Glomerular endothelial cell (primary cell): Measurements from ENCODE around the gene GADD45B. TPM values are rescaled to one million over a fixed set of nuclear protein-coding genes. Genes with fewer than 3 reads are reported as not detected.
"Not testable (repeated sequence)": the region's sequence is repeated elsewhere in the genome, so short reads cannot be mapped to it uniquely, and the experiment has no call there.

Experiments
- DNase-seq: peaks from one replicate; pipeline ENCODE4 v3.0.0-alpha.2; 2011; ENCODE audit warnings: low read depth, low spot score; ENCODE audit errors: extremely low read depth
- total RNA-seq: library from RNA; depleted of rRNA; stranded (reverse); fragments of >200 nt; gene quantifications from 2 replicates; pipeline ENCODE4 v1.2.3, GENCODE V29; 2015

The GADD45B gene
- total RNA-seq, 1 donor from 2014 or later = 90.1 TPM

GRCh38 chr19:2463694-2464093 lies 12.2 kb upstream of the GADD45B start:
- not testable (repeated sequence) for DNase-seq

DNA sequence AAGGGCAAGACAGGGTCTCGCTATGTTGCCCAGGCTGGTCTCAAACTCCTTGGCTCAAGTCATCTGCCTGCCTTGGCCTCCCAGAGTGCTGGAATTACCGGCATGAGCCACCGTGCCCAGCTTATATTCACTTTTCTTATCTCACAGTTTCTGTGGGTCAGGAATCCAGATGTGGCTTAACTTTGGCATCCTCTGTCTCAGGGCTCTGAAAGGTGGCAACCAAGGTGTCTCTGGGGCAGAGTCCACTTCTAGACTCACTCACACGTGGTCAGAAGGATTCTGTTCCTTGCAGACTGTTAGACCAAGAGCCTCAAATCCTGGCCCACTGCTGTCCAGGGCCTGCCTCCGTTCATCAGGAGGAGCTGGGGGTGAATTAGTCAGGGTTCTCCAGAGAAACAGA lies 11.5 kb upstream of the GADD45B start:
- DNase-seq = no peak

GRCh38 chr19:2468596-2468995 lies 7.3 kb upstream of the GADD45B start:
- DNase-seq = no peak

DNA sequence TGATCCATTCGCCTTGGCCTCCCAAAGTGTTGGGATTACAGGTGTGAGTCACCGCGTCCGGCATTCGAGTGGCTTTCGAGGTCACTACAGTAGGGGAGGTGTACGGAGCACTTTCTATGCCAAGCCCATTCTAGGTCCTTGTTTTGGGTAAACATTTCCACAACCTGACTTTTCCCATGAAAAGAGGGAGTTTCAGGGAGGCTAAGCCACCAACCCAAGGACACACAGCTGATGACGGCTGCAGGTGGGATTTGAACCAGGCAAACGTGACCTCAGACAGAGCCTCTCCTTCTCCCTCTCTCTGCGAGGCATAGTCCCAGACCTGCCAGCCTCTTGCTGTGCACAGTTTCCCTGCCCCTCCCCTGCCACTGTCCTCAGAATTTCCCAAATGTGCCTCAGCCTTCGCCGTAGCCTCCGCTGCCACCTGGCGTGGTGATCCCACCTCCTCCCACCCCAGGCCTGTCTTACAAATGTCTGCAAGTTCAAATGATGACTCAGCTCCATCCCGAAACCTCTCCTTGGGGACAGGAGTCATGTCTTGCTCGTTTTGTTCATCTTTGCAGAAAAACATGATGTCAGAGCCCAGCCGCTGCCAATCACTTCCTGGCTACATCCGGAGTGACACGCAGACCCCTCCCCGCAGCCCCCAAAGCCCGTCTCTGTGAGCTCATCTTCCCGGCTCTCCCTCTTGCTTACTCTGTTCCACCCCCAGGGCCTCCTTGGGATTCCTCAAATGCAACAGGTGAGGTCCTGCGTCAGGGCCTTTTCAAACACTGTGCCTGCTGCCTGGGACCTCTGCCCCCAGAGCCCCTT lies 6.6 kb upstream of the GADD45B start:
- no peak for DNase-seq

DNA sequence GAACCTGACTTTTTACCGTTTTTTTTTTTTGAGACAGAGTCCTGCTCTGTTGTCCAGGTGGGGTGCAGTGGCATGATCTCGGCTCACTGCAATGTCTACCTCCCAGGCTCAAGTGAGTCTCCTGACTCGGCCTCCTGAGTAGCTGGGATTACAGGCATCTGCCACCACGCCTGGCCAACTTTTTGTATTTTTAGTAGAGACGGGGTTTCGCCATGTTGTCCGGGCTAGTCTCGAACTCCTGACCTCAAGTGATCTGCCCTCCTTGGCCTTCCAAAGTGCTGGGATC lies 6.1 kb upstream of the GADD45B start:
- DNase-seq = not testable (repeated sequence)

GRCh38 chr19:2474232-2475017 lies 1.5 kb upstream of the GADD45B start:
- DNase-seq = no peak

DNA sequence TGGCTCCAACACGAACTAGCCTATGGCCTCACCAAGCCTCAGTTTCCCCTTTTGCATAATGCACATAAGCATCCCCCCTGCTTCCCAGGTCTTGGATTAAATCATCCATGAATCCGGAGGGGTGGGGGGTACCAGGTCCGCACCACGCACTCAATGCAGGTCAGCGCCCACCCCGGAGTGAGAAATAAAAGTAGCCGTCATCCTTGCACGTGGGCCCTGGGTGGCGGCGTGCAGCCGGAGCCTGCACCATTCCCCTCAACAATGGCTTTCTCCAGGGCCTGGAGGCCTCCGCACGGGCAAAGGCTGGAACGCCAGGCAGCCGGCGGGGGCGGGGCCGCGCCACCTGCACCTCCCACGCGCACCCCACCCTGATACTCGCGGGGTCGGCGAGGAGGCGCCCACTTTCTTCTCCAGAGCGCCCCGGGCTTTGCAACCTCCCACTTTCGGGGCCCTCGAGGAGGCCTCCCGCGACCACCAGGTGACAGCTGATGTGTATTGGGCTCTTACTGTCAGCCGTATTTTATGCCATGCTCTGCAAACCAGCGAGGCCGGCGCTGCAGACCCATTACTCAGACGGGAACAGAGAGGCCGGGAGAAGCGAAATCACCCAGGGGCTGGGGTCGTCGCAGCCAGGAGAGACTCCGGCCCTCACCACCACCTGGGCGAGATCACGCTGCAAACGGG lies 767 bp upstream of the GADD45B start:
- DNase-seq = no peak

DNA sequence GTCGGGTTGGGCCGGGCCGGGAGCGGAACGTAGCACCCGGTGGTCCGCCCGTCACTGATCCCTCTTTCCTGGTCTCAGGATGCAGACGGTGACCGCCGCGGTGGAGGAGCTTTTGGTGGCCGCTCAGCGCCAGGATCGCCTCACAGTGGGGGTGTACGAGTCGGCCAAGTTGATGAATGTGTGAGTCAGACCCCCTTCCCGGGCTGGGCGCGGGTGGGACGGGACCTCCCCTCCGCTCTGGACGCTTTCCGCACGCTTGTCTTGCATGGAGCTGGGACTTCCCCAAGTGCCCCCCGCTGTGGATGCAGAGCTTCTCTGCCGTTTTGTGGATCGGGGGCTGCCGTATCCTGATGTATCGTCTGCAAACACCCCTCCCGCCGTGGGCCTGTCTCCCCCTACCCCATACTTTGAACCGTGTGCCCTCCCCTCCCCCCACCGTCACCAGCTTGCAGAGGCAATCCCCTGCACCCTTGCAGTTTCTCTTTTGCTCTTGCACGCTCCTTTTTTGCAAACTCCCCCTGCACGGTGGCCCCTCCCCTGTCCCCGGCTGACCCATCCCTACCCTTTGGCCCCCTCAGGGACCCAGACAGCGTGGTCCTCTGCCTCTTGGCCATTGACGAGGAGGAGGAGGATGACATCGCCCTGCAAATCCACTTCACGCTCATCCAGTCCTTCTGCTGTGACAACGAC lies 669 bp downstream of the GADD45B start:
- no peak for DNase-seq

- DNase-seq = no peak
These were observed 1.3 kb downstream of the GADD45B start for GRCh38 chr19:2477141-2477710.

DNA sequence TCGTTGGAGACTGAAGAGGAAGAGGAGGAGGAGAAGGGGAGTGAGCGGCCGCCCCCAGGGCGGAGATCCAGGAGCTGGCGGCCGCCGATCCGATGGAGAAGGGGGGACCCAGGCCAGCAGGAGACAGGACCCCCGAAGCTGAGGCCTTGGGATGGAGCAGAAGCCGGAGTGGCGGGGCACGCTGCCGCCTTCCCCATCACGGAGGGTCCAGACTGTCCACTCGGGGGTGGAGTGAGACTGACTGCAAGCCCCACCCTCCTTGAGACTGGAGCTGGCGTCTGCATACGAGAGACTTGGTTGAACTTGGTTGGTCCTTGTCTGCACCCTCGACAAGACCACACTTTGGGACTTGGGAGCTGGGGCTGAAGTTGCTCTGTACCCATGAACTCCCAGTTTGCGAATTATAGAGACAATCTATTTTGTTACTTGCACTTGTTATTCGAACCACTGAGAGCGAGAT lies 1.8 kb downstream of the GADD45B start:
- no peak for DNase-seq

GRCh38 chr19:2478278-2478755 lies 2.4 kb downstream of the GADD45B start:
- no peak for DNase-seq

GRCh38 chr19:2478756-2479555 lies 3.0 kb downstream of the GADD45B start:
- no peak for DNase-seq

GRCh38 chr19:2479556-2480194 lies 3.7 kb downstream of the GADD45B start:
- no peak for DNase-seq

GRCh38 chr19:2481466-2481865 lies 5.5 kb downstream of the GADD45B start:
- no peak for DNase-seq

DNA sequence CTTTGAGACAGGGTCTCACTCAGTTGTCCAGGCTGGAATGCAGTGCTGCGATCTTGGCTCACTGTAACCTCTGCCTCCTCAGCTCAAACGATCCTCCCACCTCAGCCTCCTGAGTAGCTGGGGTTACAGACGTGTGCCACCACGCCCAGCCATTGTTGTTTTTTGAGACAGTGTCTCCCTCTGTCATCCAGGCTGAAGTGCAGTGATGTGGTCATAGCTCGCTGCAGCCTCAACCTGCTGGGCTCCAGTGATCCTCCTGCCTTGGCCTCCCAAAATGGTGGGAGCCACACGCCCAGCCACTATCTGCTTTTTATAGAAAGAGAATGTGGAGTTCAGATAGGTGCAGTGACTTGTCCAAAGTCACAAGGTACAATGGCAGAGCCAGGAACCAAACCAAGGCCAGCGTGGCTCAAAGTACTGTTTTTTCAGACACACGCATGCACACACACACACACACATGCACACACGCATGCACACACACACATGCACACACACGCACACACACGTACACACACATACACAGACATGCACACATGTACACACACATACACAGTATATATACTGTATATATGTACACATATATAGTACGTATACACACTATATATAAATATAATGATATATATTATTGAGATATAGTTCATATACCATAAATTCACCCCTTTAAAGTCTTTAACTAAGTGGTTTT lies 6.6 kb downstream of the GADD45B start:
- DNase-seq = no peak

- no peak for DNase-seq
These were observed 7.2 kb downstream of the GADD45B start for GRCh38 chr19:2483084-2483483.

DNA sequence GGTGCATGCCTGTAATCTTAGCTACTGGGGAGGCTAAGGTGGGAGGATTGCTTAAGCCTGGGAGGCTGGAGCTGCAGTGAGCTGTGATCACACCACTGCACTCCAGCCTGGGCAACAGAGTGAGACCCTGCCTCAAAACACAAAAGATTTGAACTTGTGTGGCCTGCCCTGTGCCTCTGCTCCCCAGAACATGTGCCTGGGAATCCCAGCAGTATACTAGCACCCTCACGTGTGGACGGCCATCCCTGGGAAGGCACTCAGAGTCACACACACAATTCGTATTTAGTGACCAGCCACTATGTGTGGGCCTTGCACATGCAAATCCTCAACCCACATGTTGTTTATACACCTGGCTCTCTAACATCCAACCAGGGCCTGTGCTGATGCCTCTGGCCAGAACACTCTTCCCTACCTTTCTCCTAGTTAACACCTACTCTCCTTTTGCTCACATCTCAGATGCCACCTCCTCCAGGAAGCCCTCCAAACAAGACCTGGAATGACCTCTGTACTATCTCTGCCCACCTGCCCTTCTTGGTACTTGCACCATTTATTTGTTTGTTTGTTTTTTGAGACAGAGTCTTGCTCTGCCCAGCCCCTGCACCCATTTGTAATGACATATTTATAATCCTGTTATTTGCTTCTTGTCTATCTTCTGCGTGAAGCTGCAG lies 7.7 kb downstream of the GADD45B start:
- no peak for DNase-seq
